Measurements from ENCODE around the gene AP3B1.

DNA sequence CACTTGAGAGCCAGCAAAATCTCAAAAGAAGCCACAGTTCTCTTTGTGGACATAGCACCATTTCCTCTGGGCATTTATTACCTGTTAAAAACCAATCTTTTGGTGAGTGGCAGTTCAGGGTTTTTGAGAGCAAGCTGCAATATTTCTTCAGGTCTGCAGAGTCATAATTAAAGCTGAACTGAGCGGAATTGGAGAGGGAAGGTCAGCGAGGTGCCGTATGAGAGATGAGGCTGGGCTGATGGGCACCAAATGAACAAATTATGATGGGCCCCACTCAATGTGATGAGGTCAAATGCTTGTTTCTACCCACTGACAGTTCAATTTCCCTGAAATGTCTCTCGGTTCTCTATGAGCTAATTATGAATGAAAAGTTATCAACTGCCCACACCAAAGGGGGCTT lies 231.9 kb downstream of the AP3B1 start:
- TF ChIP-seq, protein P1, sequence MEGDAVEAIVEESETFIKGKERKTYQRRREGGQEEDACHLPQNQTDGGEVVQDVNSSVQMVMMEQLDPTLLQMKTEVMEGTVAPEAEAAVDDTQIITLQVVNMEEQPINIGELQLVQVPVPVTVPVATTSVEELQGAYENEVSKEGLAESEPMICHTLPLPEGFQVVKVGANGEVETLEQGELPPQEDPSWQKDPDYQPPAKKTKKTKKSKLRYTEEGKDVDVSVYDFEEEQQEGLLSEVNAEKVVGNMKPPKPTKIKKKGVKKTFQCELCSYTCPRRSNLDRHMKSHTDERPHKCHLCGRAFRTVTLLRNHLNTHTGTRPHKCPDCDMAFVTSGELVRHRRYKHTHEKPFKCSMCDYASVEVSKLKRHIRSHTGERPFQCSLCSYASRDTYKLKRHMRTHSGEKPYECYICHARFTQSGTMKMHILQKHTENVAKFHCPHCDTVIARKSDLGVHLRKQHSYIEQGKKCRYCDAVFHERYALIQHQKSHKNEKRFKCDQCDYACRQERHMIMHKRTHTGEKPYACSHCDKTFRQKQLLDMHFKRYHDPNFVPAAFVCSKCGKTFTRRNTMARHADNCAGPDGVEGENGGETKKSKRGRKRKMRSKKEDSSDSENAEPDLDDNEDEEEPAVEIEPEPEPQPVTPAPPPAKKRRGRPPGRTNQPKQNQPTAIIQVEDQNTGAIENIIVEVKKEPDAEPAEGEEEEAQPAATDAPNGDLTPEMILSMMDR (IDR thresholded peaks at IDR 0.05): no peak
- TF ChIP-seq ZFX (IDR thresholded peaks at IDR 0.05; ENCODE audit: borderline replicate concordance): no peak

Data from 22Rv1 (cell line).